ENCODE data around the gene KSR1.

DNA sequence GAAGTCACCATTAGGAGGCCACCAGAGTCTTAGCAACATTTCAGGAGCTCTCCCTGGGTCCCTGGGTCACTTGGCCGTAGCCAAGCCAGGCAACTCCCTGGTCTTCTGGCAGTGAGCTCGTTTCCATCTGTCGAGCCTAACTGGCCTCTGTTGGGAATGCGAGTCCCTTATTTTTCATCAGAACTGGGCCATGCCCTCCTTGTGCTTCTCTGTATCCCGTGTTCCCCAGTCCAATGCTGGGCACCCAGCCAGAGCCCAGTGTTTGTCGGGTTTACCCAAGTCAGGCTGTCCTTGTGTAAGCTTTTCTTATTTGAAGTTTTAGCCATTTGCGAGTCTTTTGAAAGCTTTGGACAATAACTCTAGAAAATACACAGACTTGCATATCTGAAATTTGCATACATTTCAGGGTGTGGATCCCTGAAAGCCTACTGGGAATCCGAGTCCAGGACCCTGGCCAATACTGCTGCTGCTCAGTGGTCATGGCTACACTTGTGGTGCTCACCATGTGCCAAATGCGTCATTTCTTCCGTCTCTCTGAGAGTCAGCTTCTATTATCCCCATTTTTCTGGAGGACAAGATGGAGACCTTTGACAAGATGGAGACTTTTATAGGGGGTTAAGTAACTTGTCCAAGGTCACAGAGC, 93.1 kb downstream of the KSR1 start:
- TF ChIP-seq, protein P1, sequence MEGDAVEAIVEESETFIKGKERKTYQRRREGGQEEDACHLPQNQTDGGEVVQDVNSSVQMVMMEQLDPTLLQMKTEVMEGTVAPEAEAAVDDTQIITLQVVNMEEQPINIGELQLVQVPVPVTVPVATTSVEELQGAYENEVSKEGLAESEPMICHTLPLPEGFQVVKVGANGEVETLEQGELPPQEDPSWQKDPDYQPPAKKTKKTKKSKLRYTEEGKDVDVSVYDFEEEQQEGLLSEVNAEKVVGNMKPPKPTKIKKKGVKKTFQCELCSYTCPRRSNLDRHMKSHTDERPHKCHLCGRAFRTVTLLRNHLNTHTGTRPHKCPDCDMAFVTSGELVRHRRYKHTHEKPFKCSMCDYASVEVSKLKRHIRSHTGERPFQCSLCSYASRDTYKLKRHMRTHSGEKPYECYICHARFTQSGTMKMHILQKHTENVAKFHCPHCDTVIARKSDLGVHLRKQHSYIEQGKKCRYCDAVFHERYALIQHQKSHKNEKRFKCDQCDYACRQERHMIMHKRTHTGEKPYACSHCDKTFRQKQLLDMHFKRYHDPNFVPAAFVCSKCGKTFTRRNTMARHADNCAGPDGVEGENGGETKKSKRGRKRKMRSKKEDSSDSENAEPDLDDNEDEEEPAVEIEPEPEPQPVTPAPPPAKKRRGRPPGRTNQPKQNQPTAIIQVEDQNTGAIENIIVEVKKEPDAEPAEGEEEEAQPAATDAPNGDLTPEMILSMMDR (IDR thresholded peaks at IDR 0.05), result no peak
- TF ChIP-seq POLR2AphosphoS5 (IDR thresholded peaks at IDR 0.05) (no peak), POLR2A (IDR thresholded peaks at IDR 0.05) (no peak), EP300 (IDR thresholded peaks at IDR 0.05) (no peak)

Measured in upper lobe of left lung (tissue), 4 donors.